Renal pelvis (tissue), 4 donors: ENCODE data around the gene TMEM247. TPM values are rescaled to one million over a fixed set of nuclear protein-coding genes. Genes with fewer than 3 reads are reported as not detected.
"Not testable (repeated sequence)": the region's sequence is repeated elsewhere in the genome, so short reads cannot be mapped to it uniquely, and the experiment has no call there.

Source experiments
- DNase-seq: peaks from one replicate; pipeline ENCODE4 v3.0.0-alpha.2; 2013
- polyA plus RNA-seq, 3 donors: library from polyadenylated mRNA; unstranded; fragments of 120-200 nt; gene quantifications; one replicate each; pipeline ENCODE4 v1.2.1, GENCODE V29; 2013; ENCODE audit not compliant: insufficient read length in 3 of 3

TMEM247 gene
- polyA plus RNA-seq, 3 donors = not detected

DNA sequence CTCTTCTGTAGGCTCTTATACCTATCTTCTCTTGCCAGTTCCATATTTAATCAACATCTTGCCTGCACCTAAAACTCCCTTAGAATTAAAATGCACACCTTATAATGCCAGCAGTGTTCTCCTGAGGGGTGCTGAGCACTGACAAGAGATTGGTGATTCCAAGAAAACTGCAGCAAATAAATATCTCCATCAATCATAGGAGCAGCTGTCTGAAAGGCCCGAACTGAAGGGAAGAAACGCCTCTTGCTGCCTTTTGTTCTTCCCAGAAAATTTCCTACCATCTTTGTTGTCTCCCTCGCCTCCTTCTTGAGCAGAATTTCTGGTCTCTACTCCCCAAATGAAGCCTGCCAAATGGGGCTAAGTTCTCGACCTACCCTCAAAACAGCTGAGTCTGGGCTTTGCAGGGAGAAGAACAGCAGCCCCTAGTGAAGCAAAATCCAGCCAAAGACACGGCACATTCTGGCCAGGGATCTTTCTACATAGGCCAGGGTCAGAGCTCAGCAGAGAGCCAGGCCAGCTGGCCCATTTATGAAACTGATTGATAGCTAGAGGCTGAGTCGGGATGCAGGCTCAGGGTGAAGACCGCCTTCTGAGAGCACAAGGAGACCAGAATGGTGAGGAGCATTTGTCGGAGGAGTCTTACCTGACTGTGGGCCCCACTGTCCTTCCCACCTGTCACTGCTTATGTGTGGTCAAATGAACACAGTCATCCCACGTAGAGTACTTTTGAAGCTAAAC is 20.4 kb upstream of the TMEM247 start:
- DNase-seq = no peak

DNA sequence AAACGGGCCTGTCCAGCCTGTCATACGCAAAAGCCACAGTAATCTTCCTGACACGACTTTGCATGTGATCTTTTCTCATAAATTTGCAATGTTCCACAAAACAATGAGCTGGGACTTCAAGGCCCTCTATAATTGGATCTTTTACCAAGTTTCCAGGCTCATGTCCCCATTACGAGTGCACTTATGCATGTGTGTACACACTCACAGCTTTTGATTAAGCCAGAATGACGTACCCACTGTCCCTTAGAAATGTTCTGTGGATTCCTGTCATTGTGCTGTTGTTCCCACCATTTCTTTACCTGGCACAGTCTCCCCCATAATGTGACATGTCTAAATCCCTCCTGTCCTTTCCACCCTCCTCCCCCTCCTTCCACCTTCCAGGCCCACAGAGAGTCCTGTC is 19.7 kb upstream of the TMEM247 start:
- no peak for DNase-seq

DNA sequence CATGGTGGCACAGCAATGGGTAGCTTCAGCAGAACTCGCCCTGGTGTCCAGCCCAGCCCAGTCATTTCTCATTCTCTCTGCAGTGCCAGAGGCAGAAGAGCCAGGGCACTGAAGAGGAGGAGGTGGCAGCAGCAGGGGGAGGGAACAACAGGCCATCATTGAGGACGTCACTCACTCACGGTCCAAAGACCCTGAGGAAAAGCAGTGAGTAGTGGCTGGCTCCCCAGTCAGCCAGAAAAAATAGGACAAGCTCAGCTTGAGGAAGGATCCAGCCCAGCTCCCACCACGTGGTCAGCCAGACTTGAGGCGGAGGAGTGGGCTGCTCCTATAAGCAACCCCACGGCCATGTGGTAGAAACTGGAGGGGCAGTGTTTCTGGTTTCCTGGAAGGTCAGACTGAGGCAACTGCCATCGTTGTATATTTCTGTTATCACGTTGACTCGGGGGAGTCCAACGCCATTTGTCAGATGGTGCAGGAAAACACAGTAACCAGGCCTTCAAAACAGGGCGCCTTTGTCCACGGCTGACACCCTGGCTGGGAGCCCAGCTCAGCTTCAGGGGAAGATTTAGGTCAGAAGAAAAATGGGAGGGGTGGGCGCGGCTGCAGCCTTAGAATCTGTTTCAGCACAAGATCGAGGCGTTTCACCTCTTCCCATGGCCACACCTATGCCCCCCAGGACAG is 19.0 kb upstream of the TMEM247 start:
- peak; percentile 70 for DNase-seq

DNA sequence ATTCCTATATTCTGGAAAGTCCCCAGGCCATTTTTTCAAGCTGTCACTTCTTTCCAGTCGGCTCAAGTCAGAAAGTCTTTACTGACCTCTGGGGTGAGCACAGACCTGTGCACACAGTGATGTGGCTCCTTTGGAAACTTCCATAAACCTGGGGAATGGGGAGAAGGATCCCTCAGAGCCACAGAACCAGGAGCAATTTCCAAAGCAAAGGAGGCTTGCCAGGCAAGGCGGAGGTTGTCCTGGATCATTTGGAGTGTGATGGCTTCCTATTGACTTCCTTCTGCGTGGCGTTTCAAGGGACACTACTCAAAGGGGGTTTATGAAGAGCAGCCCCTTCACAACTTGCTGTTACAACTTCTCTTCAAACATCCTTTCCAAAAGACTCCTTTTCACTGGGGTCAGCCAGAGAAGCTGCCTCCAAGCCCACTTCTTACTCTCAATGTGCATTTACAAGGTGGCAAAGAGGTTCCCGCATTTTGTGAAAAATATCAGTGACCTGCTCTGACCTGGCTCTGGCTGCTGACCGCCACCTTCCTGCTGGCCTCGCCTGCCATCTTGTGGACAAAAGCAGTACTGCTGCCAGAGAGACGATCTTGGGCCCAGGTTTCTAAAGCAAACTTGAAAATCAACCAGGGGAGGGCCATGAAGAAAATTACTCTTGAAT is 18.2 kb upstream of the TMEM247 start:
- DNase-seq = peak; percentile 48

DNA sequence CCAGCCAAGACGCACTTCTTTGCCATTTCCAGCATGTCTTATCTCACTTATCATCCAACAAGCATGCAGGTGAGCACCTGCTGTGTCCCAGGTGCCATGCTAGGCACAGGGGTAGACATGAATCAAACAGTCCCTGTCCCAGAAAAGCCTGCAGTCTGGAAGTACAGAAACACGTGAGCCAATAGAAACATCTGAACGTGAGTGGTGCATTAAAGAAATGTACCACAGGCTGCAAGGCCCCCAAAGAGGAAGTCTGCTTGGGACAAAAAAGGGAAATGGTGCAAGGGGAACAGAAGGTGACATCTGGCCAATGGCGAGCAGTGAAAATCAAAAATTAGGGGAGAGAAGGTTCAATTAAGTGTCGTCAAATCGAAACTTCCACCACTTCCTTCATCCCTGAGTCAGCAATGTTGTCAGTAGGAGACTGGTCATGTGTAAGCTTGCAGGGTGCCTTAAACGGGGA is 17.6 kb upstream of the TMEM247 start:
- DNase-seq = no peak

DNA sequence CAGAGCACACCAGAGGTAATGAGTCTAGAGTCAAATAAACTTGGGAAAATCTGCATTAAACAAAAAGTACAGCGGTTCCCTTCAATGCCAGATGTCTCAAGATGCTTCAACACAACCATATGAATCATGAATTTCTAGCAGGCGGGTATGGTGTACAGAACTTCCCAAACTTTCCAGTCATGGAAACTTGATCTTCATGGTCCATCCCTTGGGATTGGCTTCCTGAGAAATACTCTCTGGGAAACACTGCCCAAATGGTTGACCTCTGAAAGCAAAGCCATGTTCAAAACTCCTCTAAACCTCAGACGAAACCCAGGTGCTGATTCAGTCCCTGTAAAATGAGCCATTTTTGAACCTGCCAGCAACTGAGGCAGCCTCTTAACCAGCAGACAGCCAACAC is 16.4 kb upstream of the TMEM247 start:
- no peak for DNase-seq

DNA sequence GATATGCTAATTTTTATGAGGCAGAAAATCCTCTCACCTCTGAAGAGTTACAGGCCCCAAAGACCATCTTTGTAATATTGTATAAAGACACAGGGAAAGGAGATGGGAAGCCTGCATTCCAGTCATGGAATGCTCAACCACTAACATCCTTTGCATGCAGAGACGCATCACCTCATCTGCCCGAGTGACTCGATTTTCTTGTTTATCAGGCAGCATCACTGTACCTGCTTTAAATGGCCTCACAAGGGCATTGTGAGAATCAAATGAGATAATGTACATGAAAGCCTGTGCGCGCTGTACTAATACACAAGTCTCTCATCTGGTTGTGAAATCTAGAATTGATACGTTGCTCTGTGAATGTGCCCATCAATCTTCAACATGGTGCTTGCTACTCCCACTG is 10.2 kb upstream of the TMEM247 start:
- no peak for DNase-seq

DNA sequence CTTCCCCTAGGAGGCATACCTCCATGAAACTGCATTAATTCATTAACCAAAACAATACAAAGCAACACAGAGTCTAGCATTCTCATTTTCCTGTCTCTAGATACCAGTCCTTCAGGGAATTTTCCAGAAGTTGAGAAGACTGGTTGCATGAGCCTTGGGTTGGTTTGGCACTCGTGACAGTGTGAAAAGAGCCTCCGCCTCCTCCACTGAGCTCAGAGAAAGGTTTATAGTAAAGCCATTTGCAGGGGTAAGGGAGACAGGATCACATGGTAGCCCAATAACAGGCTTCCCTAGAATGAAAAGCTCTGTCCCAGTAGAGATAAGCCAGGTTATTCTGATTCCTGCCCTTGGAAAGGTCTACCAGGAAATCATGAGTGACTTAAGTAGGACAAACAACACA is 9.7 kb upstream of the TMEM247 start:
- DNase-seq = no peak

DNA sequence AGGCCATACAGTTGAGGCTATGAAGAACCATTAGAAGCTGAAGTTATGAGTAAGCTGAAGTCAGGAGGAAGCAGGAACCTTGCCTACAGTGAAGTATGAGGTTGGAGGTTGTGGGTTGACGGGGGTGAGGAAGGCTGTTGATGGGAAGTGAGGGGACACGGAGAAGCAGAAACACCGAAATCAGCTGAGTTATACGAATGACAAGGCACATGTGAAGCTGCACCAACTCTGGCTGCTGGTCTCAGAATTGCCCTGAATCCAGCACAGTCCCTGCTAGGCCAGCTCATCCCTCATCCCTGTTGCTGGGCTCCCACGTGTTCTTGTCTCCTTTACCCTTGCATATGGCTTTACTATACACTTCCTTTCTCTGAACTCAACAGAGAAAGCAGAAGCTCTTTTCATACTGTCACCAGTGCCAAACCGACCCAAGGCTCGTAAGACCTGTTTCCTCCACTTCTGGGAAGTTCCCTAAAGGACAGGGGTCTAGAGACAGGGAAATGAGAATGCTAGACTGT is 9.2 kb upstream of the TMEM247 start:
- no peak for DNase-seq

DNA sequence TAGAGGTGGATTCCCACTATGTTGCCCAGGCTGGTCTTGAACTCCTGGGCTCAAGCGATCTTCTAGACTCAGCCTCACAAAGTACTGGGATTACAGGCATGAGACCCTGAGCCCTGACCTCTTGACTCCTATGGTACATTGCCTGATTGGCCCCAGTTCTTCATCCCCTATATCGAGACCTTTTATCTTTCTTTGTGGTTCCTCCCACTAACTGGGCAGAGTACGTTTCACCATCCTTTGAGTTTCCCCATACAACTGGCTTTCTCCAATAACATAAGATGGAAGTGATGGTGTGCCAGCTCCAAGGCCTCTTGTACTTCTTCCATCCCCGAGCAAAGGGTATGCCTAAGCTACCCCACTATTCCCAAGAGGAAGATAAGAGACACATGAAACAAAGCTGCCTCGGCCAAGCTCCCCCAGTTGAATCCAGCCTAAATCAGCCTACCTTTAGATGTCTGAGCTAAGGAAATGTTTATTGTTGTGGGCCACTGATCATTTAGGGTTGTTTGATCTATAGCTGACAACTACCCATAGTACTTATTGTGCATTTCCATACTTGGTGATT is 8.3 kb upstream of the TMEM247 start:
- DNase-seq = no peak

DNA sequence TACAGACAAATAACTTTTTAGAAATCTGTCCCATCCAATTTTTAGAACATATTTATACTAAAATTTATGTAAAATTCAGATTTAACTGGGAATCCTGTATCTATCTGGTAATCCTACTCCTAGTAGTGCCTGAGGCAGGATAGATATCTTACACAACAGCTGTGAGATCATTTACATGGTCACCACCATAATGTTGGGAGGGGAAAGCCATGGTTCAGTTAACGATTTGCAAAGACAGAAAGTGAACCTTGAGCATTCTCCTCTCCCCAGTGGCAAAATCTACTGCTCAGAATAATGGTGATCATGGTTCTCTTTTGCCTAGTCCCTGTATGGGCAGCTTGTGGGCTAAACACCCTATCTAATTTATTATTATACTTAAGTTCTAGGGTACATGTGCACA is 7.7 kb upstream of the TMEM247 start:
- DNase-seq = no peak

DNA sequence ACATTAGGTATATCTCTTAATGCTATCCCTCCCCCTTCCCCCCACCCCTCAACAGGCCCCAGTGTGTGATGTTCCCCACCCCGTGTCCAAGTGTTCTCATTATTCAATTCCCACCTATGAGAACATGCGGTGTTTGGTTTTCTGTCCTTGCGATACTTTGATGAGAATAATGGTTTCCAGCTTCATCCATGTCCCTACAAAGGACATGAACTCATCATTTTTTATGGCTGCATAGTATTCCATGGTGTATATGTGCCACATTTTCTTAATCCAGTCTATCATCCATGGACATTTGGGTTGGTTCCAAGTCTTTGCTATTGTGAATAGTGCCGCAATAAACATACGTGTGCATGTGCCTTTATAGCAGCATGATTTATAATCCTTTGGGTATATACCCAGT is 7.2 kb upstream of the TMEM247 start:
- not testable (repeated sequence) for DNase-seq

DNA sequence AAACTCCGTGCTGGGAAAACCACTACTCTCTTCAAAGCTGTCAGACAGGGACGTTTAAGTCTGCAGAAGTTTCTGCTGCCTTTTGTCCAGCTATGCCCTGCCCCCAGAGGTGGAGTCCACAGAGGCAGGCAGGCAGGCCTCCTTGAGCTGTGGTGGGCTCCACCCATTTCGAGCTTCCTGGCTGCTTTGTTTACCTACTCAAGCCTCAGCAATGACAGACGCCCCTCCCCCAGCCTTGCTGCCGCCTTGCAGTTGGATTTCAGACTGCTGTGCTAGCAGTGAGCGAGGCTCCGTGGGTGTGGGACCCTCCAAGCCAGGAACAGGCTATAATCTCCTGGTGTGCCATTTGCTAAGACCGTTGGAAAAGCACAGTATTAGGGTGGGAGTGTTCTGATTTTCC is 1.9 kb upstream of the TMEM247 start:
- DNase-seq = not testable (repeated sequence)

DNA sequence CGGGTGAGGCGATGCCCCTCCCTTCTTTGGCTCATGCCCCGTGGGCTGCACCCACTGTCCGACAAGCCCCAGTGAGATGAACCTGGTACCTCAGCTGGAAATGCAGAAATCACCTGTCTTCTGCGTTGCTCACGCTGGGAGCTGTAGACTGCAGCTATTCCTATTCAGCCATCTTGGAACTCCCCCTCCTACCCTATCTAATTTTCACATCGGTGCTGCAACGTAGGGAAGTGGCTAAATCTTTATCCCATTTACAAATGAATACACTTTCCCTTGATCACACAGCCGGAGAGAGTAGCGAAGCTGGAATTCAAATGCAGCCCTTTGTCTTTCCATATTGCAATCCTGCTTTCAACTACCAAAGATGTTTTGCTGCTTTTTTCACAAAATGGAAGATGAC is 1.4 kb upstream of the TMEM247 start:
- DNase-seq = no peak

DNA sequence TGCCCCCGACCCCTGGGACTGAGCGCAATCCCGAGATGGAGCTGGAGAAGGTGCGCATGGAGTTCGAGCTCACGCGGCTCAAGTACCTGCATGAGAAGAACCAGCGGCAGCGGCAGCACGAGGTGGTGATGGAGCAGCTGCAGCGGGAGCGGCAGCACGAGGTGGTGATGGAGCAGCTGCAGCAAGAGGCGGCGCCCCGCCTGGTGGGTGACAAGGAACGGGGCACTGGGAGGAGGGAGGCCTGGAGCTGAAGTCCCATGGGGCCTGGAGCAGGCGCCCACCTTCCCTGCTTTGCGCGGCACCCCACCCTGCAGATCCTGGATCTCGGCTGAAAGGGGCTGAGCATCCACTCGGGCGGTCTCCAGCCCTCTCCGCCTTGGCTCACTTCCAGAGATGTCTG is 1.2 kb downstream of the TMEM247 start:
- DNase-seq = no peak

DNA sequence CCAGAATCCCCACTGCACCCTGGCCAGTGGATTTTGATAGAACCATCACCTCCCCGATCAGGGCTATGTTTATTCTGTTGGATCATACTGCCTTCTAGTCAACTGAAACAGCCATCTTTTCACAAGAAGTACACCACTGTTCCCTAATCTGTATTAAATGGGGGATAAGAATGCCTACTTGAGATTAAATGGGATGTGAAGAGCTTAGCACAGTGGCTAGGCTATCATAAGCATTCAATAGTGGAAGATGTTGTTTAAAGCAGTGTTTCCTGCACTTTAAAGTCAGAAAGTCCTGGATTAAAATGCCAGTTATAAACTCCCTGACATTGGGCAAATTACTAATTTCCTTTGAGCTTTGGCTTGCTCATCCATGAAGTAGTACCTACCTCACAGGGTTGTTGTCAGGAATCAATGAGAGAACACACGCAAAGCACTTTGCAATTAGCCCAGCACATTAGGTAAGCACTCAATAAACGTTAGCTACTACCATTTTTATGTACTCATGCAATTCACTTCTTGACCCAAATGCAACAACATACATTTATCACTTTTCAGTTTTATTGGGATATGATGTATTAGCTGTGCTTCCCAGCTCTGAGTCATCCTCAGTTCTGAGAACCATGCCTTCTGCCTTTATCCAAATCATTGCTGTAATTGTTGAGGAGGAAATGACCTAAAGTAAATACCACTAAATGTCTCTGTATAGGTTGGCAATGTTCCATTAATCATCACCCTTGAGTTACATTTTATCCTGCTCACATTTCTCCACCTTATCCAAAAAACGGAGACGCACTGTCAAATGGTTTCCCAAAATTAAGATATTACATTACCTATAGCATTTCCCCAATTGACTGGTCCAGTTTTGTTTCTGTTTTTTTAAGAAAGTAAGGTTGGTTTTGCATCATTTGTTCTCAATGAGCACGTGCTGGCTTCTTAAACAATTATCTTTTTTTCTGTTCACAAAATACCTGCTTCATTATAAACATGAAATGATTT is 2.1 kb downstream of the TMEM247 start:
- DNase-seq = no peak

DNA sequence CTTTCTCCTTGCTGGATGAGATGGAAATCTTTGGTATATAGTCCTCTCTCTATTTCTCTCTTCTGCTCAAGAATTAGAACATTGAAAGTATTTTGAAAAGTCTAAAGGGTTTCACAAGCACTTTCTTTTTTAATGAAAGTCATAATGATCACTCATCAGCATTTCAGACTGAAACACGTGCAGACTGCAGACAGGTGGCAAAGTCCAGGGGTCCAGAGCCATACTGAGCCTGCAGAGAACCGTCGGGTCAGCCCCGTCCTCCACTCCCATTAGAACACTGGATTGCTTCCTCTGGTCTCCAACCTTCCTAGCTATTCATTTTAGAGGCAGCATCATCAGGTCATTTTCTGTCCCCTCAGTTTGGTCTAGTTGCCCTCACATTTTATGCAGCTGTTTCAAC is 3.1 kb downstream of the TMEM247 start:
- no peak for DNase-seq

DNA sequence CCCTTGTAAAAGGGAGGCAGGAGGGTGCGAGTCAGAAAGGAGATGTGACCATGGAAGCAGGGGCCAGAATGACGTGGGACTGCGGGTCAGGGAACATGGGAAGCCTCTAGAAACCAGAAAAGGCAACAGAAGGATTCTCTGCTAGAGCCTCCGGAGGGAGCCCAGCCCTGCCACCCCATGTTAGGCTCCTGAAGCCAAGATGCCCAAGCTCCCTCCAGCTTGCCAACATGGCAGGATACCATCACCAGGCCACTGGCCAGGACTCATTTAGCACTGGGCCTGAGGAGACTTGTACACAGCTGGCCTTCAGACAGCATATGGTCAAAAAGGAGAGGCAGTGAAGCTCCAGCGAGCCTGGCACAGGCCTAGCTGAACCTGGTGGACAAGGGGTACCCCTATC is 5.6 kb downstream of the TMEM247 start:
- DNase-seq = no peak

DNA sequence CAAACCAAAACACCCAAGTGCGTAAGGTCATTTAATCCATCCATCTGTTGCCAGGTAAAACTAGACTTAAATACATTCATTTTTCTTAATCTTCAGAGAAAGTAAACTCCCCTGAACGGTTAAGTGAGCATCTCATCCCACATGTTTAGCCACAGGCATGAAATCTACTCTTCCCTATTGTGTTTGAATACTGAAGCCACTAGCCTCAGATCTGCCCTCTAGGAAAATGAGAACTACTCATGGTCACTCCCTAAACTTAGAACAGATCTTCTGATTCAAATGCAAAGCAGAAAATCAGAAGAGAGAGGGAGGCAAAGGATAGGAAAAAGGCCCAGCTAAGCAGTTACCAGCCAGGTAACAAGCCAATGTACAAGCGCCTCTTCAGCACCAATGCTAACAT is 7.1 kb downstream of the TMEM247 start:
- DNase-seq = no peak

DNA sequence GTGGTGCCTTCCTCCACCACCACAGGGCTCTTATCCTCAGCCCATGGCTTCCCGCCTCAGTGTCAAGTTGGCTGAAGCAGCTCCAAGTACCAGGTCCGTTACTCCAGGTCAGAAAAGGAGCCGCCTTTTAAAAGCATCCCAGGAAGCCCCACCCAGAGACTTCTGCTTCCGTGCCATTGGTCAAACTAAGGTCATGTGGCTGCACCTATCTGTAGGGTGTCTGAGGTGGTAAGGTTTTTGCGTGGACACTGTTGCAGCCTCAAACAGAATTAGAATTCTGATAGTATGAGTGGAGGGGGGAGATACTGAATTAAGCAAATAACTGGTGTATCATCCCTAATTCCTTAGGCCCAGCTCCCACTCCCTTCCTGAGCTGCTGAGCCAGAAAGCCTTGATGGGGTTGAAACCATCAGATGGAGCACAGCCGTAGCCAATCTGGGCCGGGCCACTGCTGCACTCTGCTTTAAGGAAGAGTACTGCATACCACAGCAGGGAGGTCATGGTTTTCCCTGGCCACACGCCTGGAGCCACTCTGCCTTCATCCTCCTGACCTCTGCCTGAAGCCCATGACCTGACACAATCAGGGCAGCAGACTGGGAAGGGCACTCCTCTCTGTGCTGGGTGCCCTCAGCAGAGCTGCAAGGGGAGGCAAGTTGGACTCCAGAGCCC is 8.4 kb downstream of the TMEM247 start:
- DNase-seq = no peak

DNA sequence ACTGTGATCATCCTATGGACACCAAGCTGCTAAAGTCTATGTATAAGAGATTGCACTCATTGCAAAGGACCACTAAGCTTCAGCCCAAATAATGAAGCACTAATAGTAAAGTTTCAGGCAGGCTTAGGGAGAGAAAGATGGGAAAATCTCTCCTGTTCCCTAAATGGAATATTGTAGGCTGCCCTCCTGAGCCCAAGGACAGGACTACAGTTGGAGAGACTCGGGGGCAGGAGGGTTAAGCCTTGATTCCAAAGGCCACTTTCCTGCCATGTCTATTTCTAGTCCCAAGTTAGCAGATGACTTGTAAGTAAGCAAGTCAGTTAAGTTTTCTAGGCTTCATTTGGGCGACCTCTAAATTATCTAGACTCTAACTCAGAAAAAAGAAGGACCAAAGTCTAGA is 9.0 kb downstream of the TMEM247 start:
- no peak for DNase-seq
